SK-N-SH treated with all-trans-retinoic acid at 6 μM for 48 hours (cell line): ENCODE data around the gene FAM174B.

Experiments used
- ARNTL ChIP-seq: fragments of 450-650 bp; formaldehyde crosslinking; IDR thresholded peaks from 2 replicates; pipeline ENCODE4 v1.5.0; 2020; ENCODE audit warnings: low read depth, mild to moderate bottlenecking, moderate library complexity, borderline replicate concordance
- GLIS3 ChIP-seq: fragments of 250-450 bp; sonication (Bioruptor Pico); IDR thresholded peaks from 2 replicates; pipeline ENCODE4 v1.5.0; 2020; ENCODE audit warnings: mild to moderate bottlenecking, moderate library complexity
- ISL1 ChIP-seq: fragments of 250-450 bp; sonication (Bioruptor Pico); IDR thresholded peaks from 2 replicates; pipeline ENCODE4 v2.1.2; 2022; ENCODE audit warnings: mild to moderate bottlenecking, moderate library complexity
- OSR1 ChIP-seq: fragments of 250-450 bp; sonication (Bioruptor Pico); IDR thresholded peaks from 2 replicates; pipeline ENCODE4 v1.8.0; 2022; ENCODE audit warnings: moderate library complexity, mild to moderate bottlenecking, inconsistent platforms
- PATZ1 ChIP-seq: fragments of 250-450 bp; sonication (Bioruptor Pico); IDR thresholded peaks from 2 replicates; pipeline ENCODE4 v1.8.0; 2020; ENCODE audit warnings: mild to moderate bottlenecking, moderate library complexity, borderline replicate concordance
- PPARA ChIP-seq: fragments of 250-450 bp; sonication (Bioruptor Pico); IDR thresholded peaks from 2 replicates; pipeline ENCODE4 v1.5.0; 2020; ENCODE audit warnings: mild to moderate bottlenecking, borderline replicate concordance
- TCF4 ChIP-seq: fragments of 250-450 bp; sonication (Bioruptor Pico); IDR thresholded peaks from 2 replicates; pipeline ENCODE4 v1.8.0; 2021; ENCODE audit warnings: mild to moderate bottlenecking, moderate library complexity, borderline replicate concordance
- TSHZ2 ChIP-seq: fragments of 250-450 bp; sonication (Bioruptor Pico); IDR thresholded peaks from 2 replicates; pipeline ENCODE4 v1.5.0; 2020; ENCODE audit warnings: mild to moderate bottlenecking, moderate library complexity
- ZC3H10 ChIP-seq: fragments of 250-450 bp; sonication (Bioruptor Pico); IDR thresholded peaks from 2 replicates; pipeline ENCODE4 v1.5.1; 2021; ENCODE audit warnings: mild to moderate bottlenecking, moderate library complexity
- ZNF565 ChIP-seq: fragments of 450-650 bp; formaldehyde crosslinking; conservative IDR thresholded peaks from 2 replicates; pipeline ENCODE4 v1.5.0; 2020; ENCODE audit warnings: low read depth, mild to moderate bottlenecking, moderate library complexity

GRCh38 chr15:92638709-92639365 lies 16.7 kb downstream of the FAM174B start:
- TF ChIP-seq ARNTL (no peak), PPARA (CRISPR knock-in tag) (no peak), TSHZ2 (CRISPR knock-in tag) (no peak), ZNF565 (CRISPR knock-in tag) (no peak), TCF4 (CRISPR knock-in tag) (no peak), OSR1 (CRISPR knock-in tag) (no peak), PATZ1 (CRISPR knock-in tag) (no peak), ZC3H10 (CRISPR knock-in tag) (no peak), GLIS3 (CRISPR knock-in tag) (no peak), ISL1 (no peak)
